ENCODE results near the gene ELF5.

The ELF5 gene

DNA sequence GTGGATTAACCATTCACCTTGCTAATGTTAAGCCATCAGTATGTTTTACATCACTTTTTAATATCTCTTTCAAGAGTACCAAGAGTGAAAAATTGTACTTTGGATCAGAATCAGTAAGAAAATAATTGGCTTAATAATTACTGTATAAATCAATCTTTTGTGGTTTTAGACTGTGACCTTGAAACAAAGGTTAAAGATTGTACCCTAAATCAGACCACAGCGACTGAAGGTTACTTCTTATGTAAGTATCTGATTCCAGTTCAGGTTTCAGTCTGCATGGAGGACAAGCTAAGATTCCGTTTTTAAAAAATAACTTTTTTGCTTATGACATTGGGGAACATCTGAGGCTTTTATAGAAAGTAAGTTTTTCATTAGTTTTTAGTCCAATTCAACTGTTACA lies 56.0 kb downstream of the ELF5 start:
- DNase-seq, result no peak

DNA sequence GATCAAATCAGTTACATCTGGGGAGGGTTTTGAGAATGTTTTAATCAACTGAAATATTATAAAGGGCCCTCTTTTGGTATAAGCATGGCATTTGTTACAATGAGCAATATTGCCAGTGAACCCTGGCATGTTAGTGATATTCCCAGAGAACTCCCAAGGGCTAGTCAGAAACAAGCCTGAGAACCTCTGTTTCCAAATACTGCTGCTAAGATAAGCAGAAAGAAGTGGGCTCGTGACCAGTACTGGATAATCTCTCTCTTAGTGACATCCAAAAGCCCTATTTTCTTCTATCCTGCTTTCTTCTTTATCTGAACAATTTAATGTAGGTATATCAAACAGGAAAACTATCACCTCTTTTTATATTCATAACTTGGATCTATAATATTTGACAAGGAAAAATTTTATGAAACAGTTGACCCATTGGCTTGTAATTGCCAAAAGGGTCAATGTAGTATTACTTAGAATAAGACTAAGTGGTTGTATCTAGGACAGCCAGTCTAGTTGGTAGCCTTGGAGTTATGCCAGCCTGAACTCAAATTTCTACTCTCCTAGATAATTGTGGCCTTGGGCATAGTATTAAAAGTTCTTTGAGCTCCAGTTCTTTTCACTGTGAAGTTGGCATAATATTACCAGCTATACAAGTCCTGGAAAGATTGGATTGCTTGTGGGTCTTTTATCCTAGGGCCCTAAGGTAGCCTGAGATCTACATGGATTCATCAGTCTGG lies 59.1 kb downstream of the ELF5 start:
- DNase-seq, result no peak

DNA sequence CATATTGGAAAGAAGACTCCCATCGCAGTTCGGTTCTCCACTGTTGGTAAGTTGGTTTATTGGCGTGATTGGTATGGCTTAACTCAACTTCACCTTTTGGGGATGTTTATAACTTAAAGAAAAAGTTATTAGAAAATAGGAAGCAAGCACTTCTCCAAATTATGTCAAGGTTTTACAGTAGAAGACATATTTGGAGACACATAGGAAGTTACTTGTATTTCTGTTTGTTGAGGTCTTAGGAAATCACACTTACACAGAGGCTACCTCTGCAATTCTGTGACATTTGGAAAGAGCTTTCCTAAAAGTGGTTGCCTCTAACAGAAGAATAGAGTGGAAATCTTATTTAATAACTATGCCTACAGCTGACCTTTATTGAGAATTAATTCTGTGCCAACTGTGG lies 62.5 kb downstream of the ELF5 start:
- no peak for DNase-seq

DNA sequence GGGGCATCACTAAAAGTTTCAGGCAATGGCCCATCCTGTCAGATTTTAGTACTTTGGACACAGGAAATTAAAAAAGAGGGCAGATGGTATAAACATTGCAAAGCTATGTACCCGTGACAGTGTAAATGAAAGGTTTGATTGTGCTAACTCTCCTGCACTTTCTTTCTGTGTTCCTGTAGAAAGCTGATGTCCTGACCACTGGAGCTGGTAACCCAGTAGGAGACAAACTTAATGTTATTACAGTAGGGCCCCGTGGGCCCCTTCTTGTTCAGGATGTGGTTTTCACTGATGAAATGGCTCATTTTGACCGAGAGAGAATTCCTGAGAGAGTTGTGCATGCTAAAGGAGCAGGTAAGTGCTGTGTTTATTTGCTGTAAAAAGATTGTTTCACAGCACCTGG lies 64.6 kb downstream of the ELF5 start:
- no peak for DNase-seq

DNA sequence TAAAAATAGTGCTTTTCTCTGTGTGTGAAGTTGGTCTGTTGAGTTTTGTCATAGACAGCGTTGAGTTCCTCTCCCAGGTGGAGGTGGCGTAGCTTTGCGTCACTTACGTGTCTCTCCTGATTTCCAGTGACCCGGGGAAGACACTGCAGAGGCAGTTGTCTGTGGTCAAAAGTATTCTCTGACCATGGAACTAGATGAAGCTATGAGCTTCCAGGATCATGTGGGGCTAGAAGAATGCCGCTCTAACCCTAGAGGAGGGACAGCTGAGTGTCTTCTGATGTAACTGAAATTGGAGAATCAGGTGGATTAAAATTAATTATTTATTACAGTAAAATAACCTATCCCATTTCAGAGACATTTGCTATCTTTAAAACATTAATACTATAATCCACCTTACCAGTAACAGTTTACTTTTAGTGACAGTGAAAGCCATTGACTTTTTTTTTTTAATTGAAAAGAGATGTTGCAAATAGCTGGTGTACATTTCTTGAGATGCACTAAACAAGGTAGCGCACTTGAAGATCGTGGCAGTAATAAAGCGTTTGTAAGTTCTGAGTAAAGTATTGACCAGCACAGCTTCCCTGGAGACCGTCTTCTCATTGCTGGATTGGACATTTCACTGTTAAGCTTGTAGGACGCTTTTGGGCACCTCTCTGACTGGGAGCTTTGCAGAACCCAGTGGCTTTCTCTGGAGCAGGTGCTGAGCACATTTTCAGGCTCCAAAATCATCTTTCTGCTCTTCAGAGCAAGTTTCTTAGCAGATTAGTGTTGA lies 65.2 kb downstream of the ELF5 start:
- DNase-seq, result no peak

DNA sequence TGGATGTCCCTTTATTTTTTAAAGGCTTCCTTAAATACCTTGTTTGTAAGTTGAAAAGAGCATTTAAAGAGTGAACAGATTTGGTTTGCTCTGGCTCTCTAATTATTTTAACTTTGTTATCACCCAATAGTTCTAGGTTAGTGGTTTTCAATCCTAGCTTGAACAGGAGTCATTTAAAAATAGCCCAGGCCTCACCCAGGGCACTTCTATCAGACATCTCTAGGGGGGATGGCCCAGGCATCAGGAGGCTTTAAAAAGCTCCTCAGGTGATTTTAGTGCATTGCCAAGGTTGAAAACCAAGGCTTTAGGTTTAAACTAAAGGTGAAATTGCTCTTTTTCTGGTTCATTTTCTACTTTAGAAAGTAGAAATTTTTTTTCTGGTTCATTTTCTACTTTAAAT lies 66.5 kb downstream of the ELF5 start:
- DNase-seq, result no peak

DNA sequence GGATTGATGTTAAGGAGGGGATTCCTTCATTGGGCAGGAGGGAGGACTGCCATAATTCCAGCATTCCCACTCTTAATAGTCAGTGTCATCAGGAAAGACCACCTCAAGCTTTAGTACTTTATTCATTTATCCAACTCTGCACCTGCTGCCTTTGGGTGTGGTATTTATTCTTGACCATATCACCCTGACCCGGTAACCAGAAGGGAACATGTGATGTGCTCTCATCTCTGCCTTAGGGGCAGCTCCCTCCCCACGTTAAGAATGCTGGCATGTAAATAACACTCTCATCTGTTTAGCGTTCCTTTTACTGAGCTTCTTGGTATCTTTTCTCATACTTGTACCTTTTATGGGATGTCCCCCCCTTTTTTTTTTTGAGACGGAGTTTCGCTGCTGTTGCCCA lies 67.2 kb downstream of the ELF5 start:
- DNase-seq, result no peak

DNA sequence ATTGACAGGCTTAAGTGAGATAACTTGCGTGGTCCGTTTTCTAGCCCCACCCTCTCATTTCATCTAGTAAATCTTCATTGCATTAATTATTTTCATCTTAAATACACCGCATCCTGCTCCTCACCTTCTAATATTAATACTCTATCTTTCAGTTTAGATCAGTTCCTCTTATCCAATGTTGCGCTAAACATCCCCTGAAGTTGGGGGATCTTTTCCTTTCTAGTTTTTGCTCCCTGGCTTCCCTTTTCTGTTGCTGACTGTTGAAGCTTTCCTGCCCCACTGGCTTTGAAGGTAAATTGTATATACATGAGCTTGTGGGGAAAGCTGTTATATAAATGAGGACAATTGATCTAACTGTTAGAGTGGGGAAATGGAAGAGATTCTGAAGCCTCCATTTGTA lies 67.6 kb downstream of the ELF5 start:
- no peak for DNase-seq

DNA sequence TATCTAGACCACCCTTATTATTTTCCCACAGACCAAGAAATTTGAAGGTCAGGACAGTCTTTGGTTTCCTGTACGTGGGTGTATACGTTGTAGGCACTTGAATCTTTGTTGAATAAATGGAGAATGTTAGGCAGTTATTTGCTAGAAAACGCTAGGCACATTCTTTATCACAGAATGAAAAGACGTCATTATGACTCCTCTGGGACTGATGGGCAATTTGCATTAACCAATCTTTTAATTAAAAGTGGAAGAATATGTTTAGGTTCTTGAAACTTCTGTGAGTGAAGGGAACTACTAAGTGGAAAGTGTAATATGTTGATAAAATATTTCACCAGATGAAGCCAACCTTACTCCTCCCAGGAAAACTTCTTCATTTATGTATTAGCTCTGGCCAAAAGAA lies 69.2 kb downstream of the ELF5 start:
- DNase-seq, result no peak

DNA sequence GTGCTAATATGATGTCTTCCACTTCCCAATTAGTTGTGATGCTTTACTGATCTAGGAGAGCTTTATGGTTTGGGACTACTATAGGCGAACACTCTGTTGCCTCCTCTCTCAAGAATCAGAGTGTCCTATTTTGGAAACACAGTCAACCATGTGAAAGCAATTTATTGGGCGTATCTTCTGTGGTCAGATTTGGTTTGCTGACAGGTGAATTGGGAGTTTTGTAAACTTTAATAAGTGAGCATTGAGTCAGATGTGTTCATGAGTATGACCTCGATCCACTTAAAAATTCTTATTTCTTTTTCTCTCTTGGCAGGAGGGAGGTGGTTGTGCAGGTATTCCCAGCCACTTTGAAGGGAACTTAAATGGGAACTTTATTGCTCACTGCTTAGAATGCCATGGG lies 70.5 kb downstream of the ELF5 start:
- no peak for DNase-seq

DNA sequence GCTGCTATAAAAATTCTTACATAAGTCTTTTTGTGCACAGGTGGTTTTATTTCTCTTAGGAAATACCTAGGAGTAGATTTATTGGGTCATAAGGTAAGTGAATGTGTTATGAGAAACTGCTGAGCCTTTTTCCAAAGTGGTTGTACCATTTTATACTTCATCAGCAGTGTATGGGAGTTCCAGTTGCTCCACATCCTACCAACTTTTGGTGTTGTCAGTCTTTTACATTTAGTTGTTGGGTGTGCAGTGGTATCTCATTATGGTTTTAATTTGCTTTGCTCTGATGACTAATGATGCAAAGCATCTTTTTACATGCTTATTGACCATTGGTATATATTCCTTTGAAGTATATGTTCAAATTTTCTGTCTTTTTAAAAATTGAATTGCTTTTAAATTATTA lies 71.8 kb downstream of the ELF5 start:
- DNase-seq, result no peak

DNA sequence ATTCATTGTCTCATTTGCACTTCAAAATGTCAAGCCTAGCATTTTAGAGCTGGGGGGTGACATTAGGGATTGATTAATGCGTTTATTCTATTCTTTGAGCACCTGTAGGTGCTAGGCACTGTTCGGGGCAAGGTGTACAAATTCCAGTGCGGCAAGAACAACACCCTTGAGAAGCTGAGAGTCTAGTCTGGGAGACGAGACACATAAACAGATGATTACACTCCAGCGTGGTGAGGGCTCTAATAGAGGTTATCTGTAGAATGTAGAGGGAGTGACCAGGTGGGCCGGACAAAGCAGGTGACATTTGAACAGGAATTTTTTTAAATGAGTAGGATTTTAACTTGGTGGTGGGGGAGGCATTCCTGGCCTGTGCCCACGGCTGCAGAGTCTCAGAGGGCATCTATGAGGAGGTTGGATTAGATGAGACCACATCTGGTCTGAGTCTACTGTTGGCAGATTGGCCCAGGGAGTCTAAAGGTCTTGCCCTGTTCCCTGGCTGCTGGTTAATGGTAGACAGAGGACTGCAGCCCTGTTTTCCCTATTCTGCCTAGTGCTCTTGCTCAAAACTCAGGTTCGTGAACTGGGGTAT lies 73.9 kb downstream of the ELF5 start:
- peak; percentile 31 for DNase-seq

DNA sequence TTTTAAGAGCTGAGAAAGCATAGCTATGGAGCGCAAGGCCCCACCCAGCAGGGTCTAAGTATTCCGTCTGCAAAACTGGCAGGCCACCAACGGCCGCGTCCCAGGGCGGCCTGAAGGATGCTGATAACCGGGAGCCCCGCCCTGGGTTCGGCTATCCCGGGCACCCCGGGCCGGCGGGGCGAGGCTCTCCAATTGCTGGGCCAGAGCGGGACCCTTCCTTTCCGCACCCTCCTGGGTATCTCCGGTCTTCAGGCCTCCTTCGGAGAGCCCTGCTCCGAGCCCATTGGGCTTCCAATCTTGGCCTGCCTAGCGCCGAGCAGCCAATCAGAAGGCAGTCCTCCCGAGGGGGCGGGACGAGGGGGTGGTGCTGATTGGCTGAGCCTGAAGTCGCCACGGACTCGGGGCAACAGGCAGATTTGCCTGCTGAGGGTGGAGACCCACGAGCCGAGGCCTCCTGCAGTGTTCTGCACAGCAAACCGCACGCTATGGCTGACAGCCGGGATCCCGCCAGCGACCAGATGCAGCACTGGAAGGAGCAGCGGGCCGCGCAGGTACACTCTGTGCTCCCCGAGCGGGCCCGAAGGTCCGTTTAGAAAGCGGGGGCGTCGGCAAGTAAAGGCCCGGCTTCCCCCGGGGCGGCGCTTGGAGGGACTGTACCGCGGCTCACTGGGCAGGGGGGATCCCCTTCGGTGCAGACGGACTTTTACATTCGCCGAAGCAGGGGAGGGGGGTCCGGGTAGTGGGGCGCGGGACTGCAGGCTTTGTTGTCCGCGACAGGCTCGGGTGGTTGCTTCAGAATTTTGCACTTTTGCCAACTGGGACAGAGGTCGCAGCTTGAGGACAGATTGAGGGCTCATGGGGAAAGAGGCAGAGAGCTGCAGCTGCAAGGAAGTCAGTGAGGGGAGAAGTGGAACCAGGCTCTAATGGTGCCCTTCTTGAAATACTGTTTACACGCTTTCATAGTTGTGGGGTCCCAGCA lies 74.8 kb downstream of the ELF5 start, which contains the start of gene CAT:
CAT (plus strand) TSS at position 406 of the 979 bp plus-strand sequence; CDS start at position 486, 80 bp downstream.
- DNase-seq, result peak; percentile 96

DNA sequence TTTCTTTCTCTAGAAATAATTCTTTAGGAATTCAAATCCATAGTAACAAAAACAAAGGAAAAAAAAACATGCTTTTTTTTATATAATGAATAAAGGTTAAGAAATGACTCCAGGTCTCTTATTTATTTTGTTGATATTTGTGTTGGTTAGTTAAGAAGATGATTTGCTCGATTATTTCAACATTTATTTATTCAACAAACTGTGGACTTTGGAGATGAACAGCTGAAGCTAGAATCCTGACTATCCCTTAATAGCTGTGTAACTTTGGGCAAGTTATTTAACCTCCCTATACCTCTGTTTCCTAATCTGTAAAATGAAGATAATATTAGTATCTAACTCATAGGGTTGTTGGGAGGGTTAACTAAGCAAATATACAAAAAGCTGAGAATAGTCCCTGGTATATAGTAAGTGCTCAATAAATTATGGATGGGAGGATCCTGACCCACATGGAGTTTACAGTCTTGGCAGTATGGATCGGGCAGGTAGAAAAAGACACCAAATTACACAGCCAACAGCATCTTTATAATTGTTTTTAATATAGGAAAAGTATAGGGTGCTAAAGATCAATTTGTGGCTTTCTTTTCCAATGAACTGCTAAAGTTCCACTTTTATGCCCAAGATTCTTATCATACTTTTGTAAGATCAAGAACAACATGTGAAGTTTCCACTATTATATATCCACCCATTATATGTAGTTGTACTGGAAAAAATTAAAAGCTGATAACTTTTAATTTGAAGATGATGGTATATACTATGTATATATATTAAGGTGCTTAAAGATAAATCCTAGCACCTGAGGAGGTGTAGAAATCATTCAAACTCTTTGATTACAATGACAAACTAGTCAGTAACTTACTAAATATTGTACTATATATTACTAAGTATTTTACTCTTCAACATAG lies 76.1 kb downstream of the ELF5 start:
- DNase-seq, result no peak

DNA sequence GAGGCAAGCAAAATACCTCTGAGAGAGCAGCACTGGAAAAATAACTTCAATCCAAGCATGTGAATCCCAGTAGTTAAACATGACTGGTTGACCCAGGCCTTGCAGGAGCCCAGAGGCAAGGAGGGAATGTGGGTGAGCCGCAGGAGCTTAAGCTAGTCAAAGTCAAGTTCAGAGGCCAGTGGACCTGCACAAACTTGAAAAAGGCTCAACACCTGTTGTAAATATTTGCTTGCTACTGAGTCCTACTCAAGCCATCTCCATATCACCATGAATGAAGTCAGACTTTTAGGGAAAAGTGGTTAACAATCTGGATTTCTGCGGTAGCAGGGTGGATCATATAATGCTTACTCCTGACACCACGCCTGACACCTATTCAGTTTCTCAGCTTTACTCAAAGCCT lies 79.7 kb downstream of the ELF5 start:
- DNase-seq, result no peak

DNA sequence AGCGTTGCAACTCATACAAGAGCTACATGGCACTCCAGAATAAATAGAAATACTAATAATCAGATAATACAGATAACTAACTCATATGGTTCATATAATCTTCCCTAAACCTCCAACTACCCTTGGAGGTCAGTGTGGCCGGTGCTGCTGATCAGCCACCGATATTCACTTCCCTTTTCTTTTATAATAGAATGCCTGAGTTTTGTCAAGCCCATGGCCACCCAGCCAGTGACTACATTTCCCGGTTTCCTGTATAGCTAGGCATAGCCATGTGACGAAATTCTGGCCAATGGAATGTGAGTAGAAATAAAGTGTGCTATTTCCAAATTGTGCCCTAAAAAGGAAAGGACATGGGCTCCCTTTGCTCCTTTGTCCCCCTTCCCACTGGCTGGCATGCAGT lies 80.8 kb downstream of the ELF5 start:
- DNase-seq, result no peak

DNA sequence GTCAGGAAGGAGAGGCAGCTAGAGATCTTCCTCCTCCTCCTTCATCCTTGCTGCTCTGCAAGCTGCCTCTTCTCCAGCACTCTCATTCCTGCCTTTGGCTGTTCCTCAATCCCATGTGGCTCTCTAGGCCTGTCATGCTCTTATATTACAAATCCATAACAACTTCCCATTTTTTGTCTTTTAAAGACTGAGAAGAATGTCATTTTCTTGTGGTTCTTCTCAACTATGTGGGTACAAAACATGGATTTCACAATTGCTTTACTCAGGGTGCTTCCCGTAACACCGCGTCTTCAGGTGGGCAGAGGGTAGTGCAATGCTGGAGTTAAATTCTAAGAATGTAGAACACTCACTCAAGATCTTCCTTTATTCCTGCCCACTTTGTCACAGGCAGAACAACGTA lies 81.6 kb downstream of the ELF5 start:
- no peak for DNase-seq
